Adrenal gland (tissue), 12 donors: ENCODE results near the gene CYP4F3. TPM values are rescaled to one million over a fixed set of nuclear protein-coding genes. Genes with fewer than 3 reads are reported as not detected.

ENCODE experiments used
- DNase-seq, 7 donors: peaks; one replicate each; pipeline ENCODE4 v3.0.0-alpha.2; 2019 to 2020
- H3K27ac ChIP-seq, 5 donors: fragments of 200-600 bp; sonication (generic) in 4 of 5; 1 replicate in 3 of 5; 2 replicates in 2 of 5; pipeline versions ENCODE4 v1.5.1 to v1.8.0; 2016 to 2020; ENCODE audit warnings: mild to moderate bottlenecking in 1 of 5
- H3K27me3 ChIP-seq: fragments of 200-600 bp; 2 replicates; pipeline ENCODE4 v1.8.0; 2021
- H3K36me3 ChIP-seq, 2 donors: fragments of 200-600 bp; replicated peaks in 1 of 2; 1 replicate in 1 of 2; 2 replicates in 1 of 2; pipeline versions ENCODE4 v1.5.1 to v1.8.0; 2018 to 2022
- H3K4me1 ChIP-seq, 2 donors: fragments of 200-600 bp; replicated peaks in 1 of 2; 1 replicate in 1 of 2; 2 replicates in 1 of 2; pipeline versions ENCODE4 v1.5.1 to v1.8.0; 2018 to 2021
- H3K4me3 ChIP-seq, 4 donors: fragments of 200-600 bp; sonication (generic) in 3 of 4; one replicate each; pipeline ENCODE4 v1.5.1; 2016 to 2018
- H3K9me3 ChIP-seq, 3 donors: fragments of 200-600 bp; sonication (generic) in 1 of 3; replicated peaks in 1 of 3; 1 replicate in 2 of 3; 2 replicates in 1 of 3; pipeline versions ENCODE4 v1.5.1 to v1.8.0; 2016 to 2021
- POLR2A ChIP-seq, 2 donors: fragments of 450-650 bp; IDR thresholded peaks; one replicate each; pipeline ENCODE4 v1.6.1; 2017; ENCODE audit warnings: antibody characterized with exemption in 2 of 2, mild to moderate bottlenecking in 2 of 2, moderate library complexity in 1 of 2
- WGBS, 4 donors: extraction: QIAGEN DNeasy Blood & Tissue Kit in 2 of 4; methylation state at CpG; one replicate each; pipeline versions ENCODE4 v1.1.5 to v1.1.7; 2013 to 2017; 5-methylcytosine and 5-hydroxymethylcytosine counted together
- intact Hi-C, 2 donors: fragments of 100-400 bp; cut with DNase I; formaldehyde crosslinking; loops; one replicate each; pipeline versions ENCODE4 v1.14.1 to v1.15.0; 2022 to 2023
- polyA plus RNA-seq, 3 donors: library from polyadenylated mRNA; stranded (reverse); fragments of 200-250 nt in 2 of 3; fragments of 350-450 nt in 1 of 3; fragmentation: Illumina TruSeq in 1 of 3; extraction: RNeasy Lipid Tissue Mini Kit (QIAGEN cat#74804) in 1 of 3; gene quantifications; one replicate each; pipeline ENCODE4 v1.2.3, GENCODE V29; 2013 to 2014
- total RNA-seq, 9 donors: library from RNA; depleted of rRNA in 4 of 9; stranded (reverse); fragments of >200 nt in 4 of 9; fragments of 120-200 nt in 1 of 9; fragmentation: NEBNext Ultra II Directional in 1 of 9; extraction: Animal tissue kit (Norgen Biotek cat#: 25700) in 1 of 9; gene quantifications; one replicate each; pipeline versions ENCODE4 v1.1.0 to v1.2.4, GENCODE V29; 2013 to 2023
- TF ChIP-seq, protein P1 (sequence below), 6 experiments: fragments of 450-650 bp in 4 of 6; fragments of 200-600 bp in 2 of 6; sonication (generic) in 1 of 6; IDR thresholded peaks; 1 replicate in 5 of 6; 2 replicates in 1 of 6; pipeline versions ENCODE4 v1.5.1 to v1.8.0; 2016 to 2021; ENCODE audit warnings: antibody characterized with exemption in 6 of 6, mild to moderate bottlenecking in 2 of 6, moderate library complexity in 1 of 6
- donor health status: healthy with polysubstance abuse.
- donor health status: Bipolar disorder and iron deficiency.
- donor health status: DM: yes; HTN: yes; CAD: no.
- donor health status: DM: no; HTN: no; CAD: no.
- donor health status: DM: no; HTN: no; CAD: no.
- donor health status: DM: yes; HTN: yes; CAD: no.

Gene CYP4F3
- total and polyA plus RNA-seq, 12 donors, result 0.03 to 0.80 (median 0.24) TPM; not detected in 5

GRCh38 chr19:15680478-15681322, 40.0 kb downstream of the CYP4F3 start:
- DNase-seq, result no peak
- Histone ChIP-seq H3K27ac (no peak overlapping the region), H3K4me3 (no peak overlapping the region), H3K27me3 (no peaks in the 10 kb centered on the region), H3K36me3 (no peaks in the 10 kb centered on the region), H3K4me1 (no peaks in the 10 kb centered on the region), H3K9me3 (no peaks in the 10 kb centered on the region)
- intact Hi-C loops, result no loop called here
- WGBS, 4 donors, result 51 to 69% (median 57%) methylated on average over 8 of the region's 8 CpGs
- no peak for TF ChIP-seq POLR2A (IDR thresholded peaks at IDR 0.05)
- TF ChIP-seq, protein P1, sequence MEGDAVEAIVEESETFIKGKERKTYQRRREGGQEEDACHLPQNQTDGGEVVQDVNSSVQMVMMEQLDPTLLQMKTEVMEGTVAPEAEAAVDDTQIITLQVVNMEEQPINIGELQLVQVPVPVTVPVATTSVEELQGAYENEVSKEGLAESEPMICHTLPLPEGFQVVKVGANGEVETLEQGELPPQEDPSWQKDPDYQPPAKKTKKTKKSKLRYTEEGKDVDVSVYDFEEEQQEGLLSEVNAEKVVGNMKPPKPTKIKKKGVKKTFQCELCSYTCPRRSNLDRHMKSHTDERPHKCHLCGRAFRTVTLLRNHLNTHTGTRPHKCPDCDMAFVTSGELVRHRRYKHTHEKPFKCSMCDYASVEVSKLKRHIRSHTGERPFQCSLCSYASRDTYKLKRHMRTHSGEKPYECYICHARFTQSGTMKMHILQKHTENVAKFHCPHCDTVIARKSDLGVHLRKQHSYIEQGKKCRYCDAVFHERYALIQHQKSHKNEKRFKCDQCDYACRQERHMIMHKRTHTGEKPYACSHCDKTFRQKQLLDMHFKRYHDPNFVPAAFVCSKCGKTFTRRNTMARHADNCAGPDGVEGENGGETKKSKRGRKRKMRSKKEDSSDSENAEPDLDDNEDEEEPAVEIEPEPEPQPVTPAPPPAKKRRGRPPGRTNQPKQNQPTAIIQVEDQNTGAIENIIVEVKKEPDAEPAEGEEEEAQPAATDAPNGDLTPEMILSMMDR (IDR thresholded peaks at IDR 0.05), result no peak

- Histone ChIP-seq H3K36me3 (no peaks in the 10 kb centered on the region), H3K4me1 (no peaks in the 10 kb centered on the region), H3K27ac (no peak overlapping the region), H3K27me3 (no peaks in the 10 kb centered on the region), H3K9me3 (no peaks in the 10 kb centered on the region), H3K4me3 (no peak overlapping the region)
- TF ChIP-seq, protein P1 (IDR thresholded peaks at IDR 0.05), result no peak
- TF ChIP-seq POLR2A (IDR thresholded peaks at IDR 0.05), result no peak
- WGBS, 4 donors, result 66 to 82% (median 76%) methylated on average over 10 of the region's 10 CpGs
- intact Hi-C loops, result no loop called here
- no peak for DNase-seq
These were observed 42.7 kb downstream of the CYP4F3 start for GRCh38 chr19:15683411-15683810.

- Histone ChIP-seq H3K36me3 (no peaks in the 10 kb centered on the region), H3K27me3 (no peaks in the 10 kb centered on the region), H3K4me1 (no peaks in the 10 kb centered on the region), H3K4me3 (no peak overlapping the region), H3K9me3 (no peaks in the 10 kb centered on the region), H3K27ac (no peak overlapping the region)
- TF ChIP-seq, protein P1 (IDR thresholded peaks at IDR 0.05), result no peak
- TF ChIP-seq POLR2A (IDR thresholded peaks at IDR 0.05), result no peak
- intact Hi-C loops, result no loop called here
- no peak for DNase-seq
- WGBS, 4 donors, result 29 to 35% (median 32%) methylated on average over 7 to 9 of the region's 9 CpGs
These were observed 44.1 kb downstream of the CYP4F3 start for GRCh38 chr19:15684828-15685227.

GRCh38 chr19:15696654-15697194, 56.0 kb downstream of the CYP4F3 start:
- intact Hi-C loops, result no loop called here
- Histone ChIP-seq H3K4me1 (no peaks in the 10 kb centered on the region), H3K27ac (no peak overlapping the region), H3K27me3 (no peaks in the 10 kb centered on the region), H3K36me3 (no peaks in the 10 kb centered on the region), H3K4me3 (no peak overlapping the region), H3K9me3 (no peaks in the 10 kb centered on the region)
- TF ChIP-seq POLR2A (IDR thresholded peaks at IDR 0.05), result no peak
- TF ChIP-seq, protein P1 (IDR thresholded peaks at IDR 0.05), result no peak
- no peak for DNase-seq
- 59 to 70% (median 68%) methylated on average over 10 to 19 of the region's 19 CpGs for WGBS, 4 donors
